ENCODE results near the gene STX4.
A peak's percentile ranks its signal among the peaks of the same experiment; 100 is the strongest.

Gene STX4

GRCh38 chr16:31067342-31067741, 34.0 kb downstream of the STX4 start:
- no peak for DNase-seq (ENCODE audit: low read depth)

GRCh38 chr16:31071861-31072260, 38.5 kb downstream of the STX4 start:
- DNase-seq (ENCODE audit: low read depth) = peak; percentile 86

GRCh38 chr16:31072540-31073141, 39.3 kb downstream of the STX4 start:
- peak; percentile 68 for DNase-seq (ENCODE audit: low read depth)

- DNase-seq (ENCODE audit: low read depth) = peak; percentile 95
Observed at GRCh38 chr16:31073142-31073969, 40.0 kb downstream of the STX4 start.

GRCh38 chr16:31073970-31074813, 40.8 kb downstream of the STX4 start, which contains the start of the genes ZNF646 and ZNF668:
Gene ZNF646 (plus strand): TSS chr16:31074422. CDS start chr16:31076325, 1,903 bp downstream.
Gene ZNF668 (minus strand): TSS chr16:31074240. CDS start chr16:31064459, 9,781 bp downstream.
- peak; percentile 100 for DNase-seq (ENCODE audit: low read depth)

- peak; percentile 46 for DNase-seq (ENCODE audit: low read depth)
Observed at GRCh38 chr16:31074814-31075183, 41.4 kb downstream of the STX4 start.

GRCh38 chr16:31076319-31076718, 43.0 kb downstream of the STX4 start:
- no peak for DNase-seq (ENCODE audit: low read depth)

GRCh38 chr16:31077024-31077423, 43.7 kb downstream of the STX4 start:
- no peak for DNase-seq (ENCODE audit: low read depth)

- DNase-seq (ENCODE audit: low read depth) = no peak
Observed at GRCh38 chr16:31077592-31078396, 44.4 kb downstream of the STX4 start.

- no peak for DNase-seq (ENCODE audit: low read depth)
Observed at GRCh38 chr16:31078597-31079341, 45.4 kb downstream of the STX4 start.

GRCh38 chr16:31079342-31079944, 46.1 kb downstream of the STX4 start:
- DNase-seq (ENCODE audit: low read depth) = no peak

- DNase-seq (ENCODE audit: low read depth) = no peak
Observed at GRCh38 chr16:31080035-31080629, 46.8 kb downstream of the STX4 start.

GRCh38 chr16:31080756-31081419, 47.5 kb downstream of the STX4 start:
- no peak for DNase-seq (ENCODE audit: low read depth)

GRCh38 chr16:31081428-31082351, 48.3 kb downstream of the STX4 start:
- no peak for DNase-seq (ENCODE audit: low read depth)

- DNase-seq (ENCODE audit: low read depth) = no peak
Observed at GRCh38 chr16:31082368-31083045, 49.1 kb downstream of the STX4 start.

- DNase-seq (ENCODE audit: low read depth) = no peak
Observed at GRCh38 chr16:31083081-31083480, 49.7 kb downstream of the STX4 start.

- no peak for DNase-seq (ENCODE audit: low read depth)
Observed at GRCh38 chr16:31083556-31083955, 50.2 kb downstream of the STX4 start.

- no peak for DNase-seq (ENCODE audit: low read depth)
Observed at GRCh38 chr16:31083981-31084380, 50.6 kb downstream of the STX4 start.
